HepG2 (cell line): ENCODE results near the gene MSI2. TPM values are rescaled to one million over a fixed set of nuclear protein-coding genes. Genes with fewer than 3 reads are reported as not detected.

ENCODE experiments used
- FOXA3 ChIP-seq: IDR thresholded peaks from 2 replicates; pipeline ENCODE4 v1.6.1; 2016; ENCODE audit warnings: missing genetic modification reagents, missing compliant biosample characterization
- KIAA2018 ChIP-seq: sonication (generic); formaldehyde crosslinking; IDR thresholded peaks from 2 replicates; pipeline ENCODE4 v1.5.0; 2020; ENCODE audit warnings: mild to moderate bottlenecking, missing genetic modification reagents, borderline replicate concordance
- MAZ ChIP-seq, 2 experiments: sonication (generic) in 1 of 2; formaldehyde crosslinking in 1 of 2; IDR thresholded peaks; 2 replicates each; pipeline versions ENCODE4 v1.5.0 to v1.6.1; 2012 to 2020; ENCODE audit warnings: low read depth in 2 of 2, mild to moderate bottlenecking in 2 of 2, borderline replicate concordance in 1 of 2, improper control_type of control experiment in 1 of 2, low read length in 1 of 2, missing genetic modification reagents in 1 of 2, moderate library complexity in 1 of 2
- NR2F6 ChIP-seq, 2 experiments: IDR thresholded peaks; 2 replicates each; pipeline ENCODE4 v1.6.1; 2016; ENCODE audit warnings: antibody characterized with exemption in 1 of 2, mild to moderate bottlenecking in 1 of 2
- SMAD9 ChIP-seq: sonication (generic); formaldehyde crosslinking; IDR thresholded peaks from 2 replicates; pipeline ENCODE4 v1.5.1; 2020; ENCODE audit warnings: mild to moderate bottlenecking, missing genetic modification reagents
- TCF7L2 ChIP-seq: IDR thresholded peaks from 2 replicates; pipeline ENCODE4 v1.6.1; 2011; ENCODE audit warnings: mild to moderate bottlenecking, low read depth, low read length, moderate library complexity
- ZMYM2 ChIP-seq: sonication (generic); formaldehyde crosslinking; IDR thresholded peaks from 2 replicates; pipeline ENCODE4 v1.8.0; 2022; ENCODE audit warnings: mild to moderate bottlenecking, missing genetic modification reagents
- ZNF256 ChIP-seq: sonication (generic); formaldehyde crosslinking; conservative IDR thresholded peaks from 2 replicates; pipeline ENCODE4 v1.4.0; 2020; ENCODE audit warnings: missing genetic modification reagents
- ZNF281 ChIP-seq: sonication (generic); formaldehyde crosslinking; IDR thresholded peaks from 2 replicates; pipeline ENCODE4 v1.4.0; 2020; ENCODE audit warnings: missing genetic modification reagents, borderline replicate concordance
- ZNF850 ChIP-seq: sonication (generic); formaldehyde crosslinking; conservative IDR thresholded peaks from 2 replicates; pipeline ENCODE4 v1.9.0; 2021; ENCODE audit warnings: mild to moderate bottlenecking, missing genetic modification reagents
- polyA plus RNA-seq, 8 experiments: library from polyadenylated mRNA; depleted of rRNA in 3 of 8; stranded (reverse) in 7 of 8; unstranded in 1 of 8; fragments of >200 nt; fragmentation: Illumina TruSeq in 4 of 8; extraction: Trizol in 4 of 8; gene quantifications; 2 replicates each; pipeline versions ENCODE4 v1.2.1 to v1.2.3, GENCODE V29; 2011 to 2016; ENCODE audit warnings: low read depth in 4 of 8, missing spikeins in 1 of 8, mixed read lengths in 1 of 8; ENCODE audit not compliant: insufficient read depth in 1 of 8
- total RNA-seq, 5 experiments: library from RNA; depleted of rRNA; stranded (reverse); fragments of >200 nt; fragmentation: Illumina TruSeq; extraction: Trizol; gene quantifications; 2 replicates each; pipeline ENCODE4 v1.2.3, GENCODE V29; 2016; ENCODE audit warnings: low read depth in 1 of 5
- TF ChIP-seq, protein P1 (sequence below): IDR thresholded peaks from 2 replicates; pipeline ENCODE4 v1.6.1; 2012; ENCODE audit warnings: low read length, improper control_type of control experiment
- TF ChIP-seq, protein P2 (sequence below): fragments of 450-650 bp; IDR thresholded peaks from 2 replicates; pipeline ENCODE4 v1.6.1; 2017

Gene MSI2
- total and polyA plus RNA-seq, 2 of the 13 experiments (the other 11 are each of a cell fraction or from before 2014, with no cell fraction given), result 77.5 to 78.4 TPM

GRCh38 chr17:57524839-57525568, 268.7 kb downstream of the MSI2 start (continued):
- TF ChIP-seq ZNF281 (CRISPR knock-in tag) (no peak), TCF7L2 (no peak), ZNF256 (no peak), MAZ (IDR thresholded peaks at IDR 0.05; ENCODE audit: borderline replicate concordance, low read depth, low read length) (no peak), MAZ (CRISPR knock-in tag; IDR thresholded peaks at IDR 0.05; ENCODE audit: low read depth) (no peak), FOXA3 (CRISPR knock-in tag) (peak; percentile 26; the same call in 1 of the 2 replicates), ZNF850 (CRISPR knock-in tag) (no peak), KIAA2018 (CRISPR knock-in tag) (no peak), SMAD9 (CRISPR knock-in tag) (no peak), ZMYM2 (no peak), NR2F6 (IDR thresholded peaks at IDR 0.05) (no peak), NR2F6 (CRISPR knock-in tag; IDR thresholded peaks at IDR 0.05) (no peak)
- TF ChIP-seq, protein P1, sequence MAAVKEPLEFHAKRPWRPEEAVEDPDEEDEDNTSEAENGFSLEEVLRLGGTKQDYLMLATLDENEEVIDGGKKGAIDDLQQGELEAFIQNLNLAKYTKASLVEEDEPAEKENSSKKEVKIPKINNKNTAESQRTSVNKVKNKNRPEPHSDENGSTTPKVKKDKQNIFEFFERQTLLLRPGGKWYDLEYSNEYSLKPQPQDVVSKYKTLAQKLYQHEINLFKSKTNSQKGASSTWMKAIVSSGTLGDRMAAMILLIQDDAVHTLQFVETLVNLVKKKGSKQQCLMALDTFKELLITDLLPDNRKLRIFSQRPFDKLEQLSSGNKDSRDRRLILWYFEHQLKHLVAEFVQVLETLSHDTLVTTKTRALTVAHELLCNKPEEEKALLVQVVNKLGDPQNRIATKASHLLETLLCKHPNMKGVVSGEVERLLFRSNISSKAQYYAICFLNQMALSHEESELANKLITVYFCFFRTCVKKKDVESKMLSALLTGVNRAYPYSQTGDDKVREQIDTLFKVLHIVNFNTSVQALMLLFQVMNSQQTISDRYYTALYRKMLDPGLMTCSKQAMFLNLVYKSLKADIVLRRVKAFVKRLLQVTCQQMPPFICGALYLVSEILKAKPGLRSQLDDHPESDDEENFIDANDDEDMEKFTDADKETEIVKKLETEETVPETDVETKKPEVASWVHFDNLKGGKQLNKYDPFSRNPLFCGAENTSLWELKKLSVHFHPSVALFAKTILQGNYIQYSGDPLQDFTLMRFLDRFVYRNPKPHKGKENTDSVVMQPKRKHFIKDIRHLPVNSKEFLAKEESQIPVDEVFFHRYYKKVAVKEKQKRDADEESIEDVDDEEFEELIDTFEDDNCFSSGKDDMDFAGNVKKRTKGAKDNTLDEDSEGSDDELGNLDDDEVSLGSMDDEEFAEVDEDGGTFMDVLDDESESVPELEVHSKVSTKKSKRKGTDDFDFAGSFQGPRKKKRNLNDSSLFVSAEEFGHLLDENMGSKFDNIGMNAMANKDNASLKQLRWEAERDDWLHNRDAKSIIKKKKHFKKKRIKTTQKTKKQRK, result no peak
- TF ChIP-seq, protein P2, sequence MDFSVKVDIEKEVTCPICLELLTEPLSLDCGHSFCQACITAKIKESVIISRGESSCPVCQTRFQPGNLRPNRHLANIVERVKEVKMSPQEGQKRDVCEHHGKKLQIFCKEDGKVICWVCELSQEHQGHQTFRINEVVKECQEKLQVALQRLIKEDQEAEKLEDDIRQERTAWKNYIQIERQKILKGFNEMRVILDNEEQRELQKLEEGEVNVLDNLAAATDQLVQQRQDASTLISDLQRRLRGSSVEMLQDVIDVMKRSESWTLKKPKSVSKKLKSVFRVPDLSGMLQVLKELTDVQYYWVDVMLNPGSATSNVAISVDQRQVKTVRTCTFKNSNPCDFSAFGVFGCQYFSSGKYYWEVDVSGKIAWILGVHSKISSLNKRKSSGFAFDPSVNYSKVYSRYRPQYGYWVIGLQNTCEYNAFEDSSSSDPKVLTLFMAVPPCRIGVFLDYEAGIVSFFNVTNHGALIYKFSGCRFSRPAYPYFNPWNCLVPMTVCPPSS, result no peak
